GM12878 (cell line): ENCODE data around the gene SSH3. TPM values are rescaled to one million over a fixed set of nuclear protein-coding genes. Genes with fewer than 3 reads are reported as not detected.
A peak's percentile ranks its signal among the peaks of the same experiment; 100 is the strongest.

Experiments
- BACH1 ChIP-seq: fragments of 450-650 bp; IDR thresholded peaks from 2 replicates; pipeline ENCODE4 v1.6.1; 2017; ENCODE audit warnings: mild to moderate bottlenecking, borderline replicate concordance
- BCL11A ChIP-seq: IDR thresholded peaks from 2 replicates; pipeline ENCODE4 v1.6.1; 2011; ENCODE audit warnings: low read depth, low read length
- BHLHE40 ChIP-seq, 2 experiments: fragments of 450-650 bp in 1 of 2; IDR thresholded peaks; 2 replicates each; pipeline ENCODE4 v1.6.1; 2011 to 2017; ENCODE audit warnings: low read depth in 2 of 2, borderline replicate concordance in 1 of 2, improper control_type of control experiment in 1 of 2, low read length in 1 of 2, mild to moderate bottlenecking in 1 of 2
- IRF4 ChIP-seq: IDR thresholded peaks from 2 replicates; pipeline ENCODE4 v1.6.1; 2011; ENCODE audit warnings: low read depth, low read length
- PAX8 ChIP-seq: fragments of 450-650 bp; IDR thresholded peaks from 2 replicates; pipeline ENCODE4 v1.6.1; 2017; ENCODE audit warnings: mild to moderate bottlenecking, moderate library complexity
- STAT1 ChIP-seq: fragments of 450-650 bp; conservative IDR thresholded peaks from 2 replicates; pipeline ENCODE4 v1.6.1; 2014; ENCODE audit warnings: antibody characterized with exemption, mild to moderate bottlenecking
- SUPT20H ChIP-seq: IDR thresholded peaks from 2 replicates; pipeline ENCODE4 v1.6.1; 2011; ENCODE audit warnings: low read depth, mild to moderate bottlenecking, low read length, moderate library complexity, borderline replicate concordance; ENCODE audit not compliant: control insufficient read depth
- ZBED1 ChIP-seq: IDR thresholded peaks from 2 replicates; pipeline ENCODE4 v1.6.1; 2016; ENCODE audit warnings: borderline replicate concordance
- ZNF217 ChIP-seq: fragments of 450-650 bp; IDR thresholded peaks from 2 replicates; pipeline ENCODE4 v1.6.1; 2017; ENCODE audit warnings: antibody characterized with exemption, mild to moderate bottlenecking
- polyA plus RNA-seq, 11 experiments: library from polyadenylated mRNA; depleted of rRNA in 4 of 11; unstranded in 6 of 11; stranded (reverse) in 5 of 11; fragments of >200 nt; fragmentation: Nextera tagmentation in 4 of 11; fragmentation: Illumina TruSeq in 1 of 11; extraction: Ambion mirVana in 4 of 11; extraction: Trizol in 1 of 11; gene quantifications; 1 replicate in 1 of 11; 2 replicates in 10 of 11; pipeline versions ENCODE4 v1.2.1 to v1.2.3, GENCODE V29; 2011 to 2016; ENCODE audit warnings: inconsistent platforms in 2 of 11, missing spikeins in 2 of 11, low read depth in 1 of 11
- total RNA-seq, 4 experiments: library from RNA; depleted of rRNA in 3 of 4; stranded (reverse); fragments of >200 nt in 3 of 4; fragmentation: Illumina TruSeq in 1 of 4; extraction: Trizol in 1 of 4; gene quantifications; 2 replicates each; pipeline versions ENCODE4 v1.2.1 to v1.2.3, GENCODE V29; 2013 to 2021
- TF ChIP-seq, protein P1 (sequence below): fragments of 450-650 bp; IDR thresholded peaks from 2 replicates; pipeline ENCODE4 v1.6.1; 2017; ENCODE audit warnings: mild to moderate bottlenecking, moderate library complexity
- TF ChIP-seq, protein P2 (sequence below): IDR thresholded peaks from 2 replicates; pipeline ENCODE4 v1.6.1; 2011; ENCODE audit warnings: borderline replicate concordance, low read depth, mild to moderate bottlenecking, moderate library complexity, low read length; ENCODE audit not compliant: insufficient read depth, poor library complexity, severe bottlenecking
- TF ChIP-seq, protein P3 (sequence below): IDR thresholded peaks from 2 replicates; pipeline ENCODE4 v1.6.1; 2012; ENCODE audit warnings: mild to moderate bottlenecking, low read depth, low read length
- TF ChIP-seq, protein P4 (sequence below): fragments of 450-650 bp; IDR thresholded peaks from 2 replicates; pipeline ENCODE4 v1.6.1; 2017; ENCODE audit warnings: mild to moderate bottlenecking, moderate library complexity

Gene SSH3
- total and polyA plus RNA-seq, 10 of the 15 experiments (the other 5 are each of a cell fraction or from before 2014, with no cell fraction given), result 0.05 to 0.83 (median 0.28) TPM; not detected in 3

DNA sequence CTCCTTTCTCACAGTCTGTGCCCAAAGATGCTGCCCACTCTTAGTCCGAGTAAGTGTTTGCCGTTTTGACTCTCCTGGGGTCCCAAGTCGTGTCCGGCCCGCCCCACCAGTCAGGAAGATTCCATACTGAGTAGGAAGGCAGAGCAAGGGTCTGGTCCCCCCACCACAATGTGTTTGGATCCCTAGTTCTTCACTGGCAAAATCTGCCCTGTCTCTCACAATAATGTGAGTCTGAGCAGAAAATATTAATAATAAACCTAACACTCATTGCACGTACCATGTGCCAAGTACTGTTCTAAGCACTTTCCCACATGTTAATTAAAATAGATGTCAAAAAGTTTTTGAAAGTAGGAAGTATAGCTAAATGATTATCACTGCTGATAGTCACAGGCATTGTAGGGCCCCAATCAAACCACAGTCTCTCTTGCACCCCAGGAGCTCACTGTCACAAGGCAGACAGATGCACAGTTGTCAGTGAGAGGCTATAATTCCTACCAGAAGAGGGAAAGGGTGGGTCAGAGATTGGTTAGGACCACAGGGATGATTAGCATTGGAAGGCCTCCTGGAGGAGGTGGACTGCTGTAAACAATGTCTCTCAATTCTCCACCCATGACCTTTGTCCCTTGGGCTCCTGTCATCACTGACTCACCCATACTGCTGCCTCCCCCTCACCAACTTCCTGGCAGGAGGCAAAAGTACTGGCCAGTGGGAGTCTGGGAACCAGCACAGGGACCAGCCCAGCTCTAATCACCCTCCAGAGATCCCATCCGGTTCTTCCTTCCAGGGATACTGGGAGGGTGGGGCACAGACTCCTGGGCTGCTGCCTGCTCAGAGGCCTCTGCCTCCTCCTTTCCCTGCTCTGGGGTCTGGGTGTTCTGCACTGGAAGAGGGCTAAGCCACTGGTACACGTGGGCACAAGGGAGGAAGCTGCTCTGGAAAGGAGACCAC lies 51.0 kb downstream of the SSH3 start (continued):
- TF ChIP-seq, protein P1, sequence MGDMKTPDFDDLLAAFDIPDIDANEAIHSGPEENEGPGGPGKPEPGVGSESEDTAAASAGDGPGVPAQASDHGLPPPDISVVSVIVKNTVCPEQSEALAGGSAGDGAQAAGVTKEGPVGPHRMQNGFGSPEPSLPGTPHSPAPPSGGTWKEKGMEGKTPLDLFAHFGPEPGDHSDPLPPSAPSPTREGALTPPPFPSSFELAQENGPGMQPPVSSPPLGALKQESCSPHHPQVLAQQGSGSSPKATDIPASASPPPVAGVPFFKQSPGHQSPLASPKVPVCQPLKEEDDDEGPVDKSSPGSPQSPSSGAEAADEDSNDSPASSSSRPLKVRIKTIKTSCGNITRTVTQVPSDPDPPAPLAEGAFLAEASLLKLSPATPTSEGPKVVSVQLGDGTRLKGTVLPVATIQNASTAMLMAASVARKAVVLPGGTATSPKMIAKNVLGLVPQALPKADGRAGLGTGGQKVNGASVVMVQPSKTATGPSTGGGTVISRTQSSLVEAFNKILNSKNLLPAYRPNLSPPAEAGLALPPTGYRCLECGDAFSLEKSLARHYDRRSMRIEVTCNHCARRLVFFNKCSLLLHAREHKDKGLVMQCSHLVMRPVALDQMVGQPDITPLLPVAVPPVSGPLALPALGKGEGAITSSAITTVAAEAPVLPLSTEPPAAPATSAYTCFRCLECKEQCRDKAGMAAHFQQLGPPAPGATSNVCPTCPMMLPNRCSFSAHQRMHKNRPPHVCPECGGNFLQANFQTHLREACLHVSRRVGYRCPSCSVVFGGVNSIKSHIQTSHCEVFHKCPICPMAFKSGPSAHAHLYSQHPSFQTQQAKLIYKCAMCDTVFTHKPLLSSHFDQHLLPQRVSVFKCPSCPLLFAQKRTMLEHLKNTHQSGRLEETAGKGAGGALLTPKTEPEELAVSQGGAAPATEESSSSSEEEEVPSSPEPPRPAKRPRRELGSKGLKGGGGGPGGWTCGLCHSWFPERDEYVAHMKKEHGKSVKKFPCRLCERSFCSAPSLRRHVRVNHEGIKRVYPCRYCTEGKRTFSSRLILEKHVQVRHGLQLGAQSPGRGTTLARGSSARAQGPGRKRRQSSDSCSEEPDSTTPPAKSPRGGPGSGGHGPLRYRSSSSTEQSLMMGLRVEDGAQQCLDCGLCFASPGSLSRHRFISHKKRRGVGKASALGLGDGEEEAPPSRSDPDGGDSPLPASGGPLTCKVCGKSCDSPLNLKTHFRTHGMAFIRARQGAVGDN, result peak; percentile 91
- TF ChIP-seq SUPT20H, result no peak
- TF ChIP-seq STAT1, result no peak
- no peak for TF ChIP-seq PAX8
- no peak for TF ChIP-seq BCL11A
- no peak for TF ChIP-seq IRF4
- TF ChIP-seq, protein P2, sequence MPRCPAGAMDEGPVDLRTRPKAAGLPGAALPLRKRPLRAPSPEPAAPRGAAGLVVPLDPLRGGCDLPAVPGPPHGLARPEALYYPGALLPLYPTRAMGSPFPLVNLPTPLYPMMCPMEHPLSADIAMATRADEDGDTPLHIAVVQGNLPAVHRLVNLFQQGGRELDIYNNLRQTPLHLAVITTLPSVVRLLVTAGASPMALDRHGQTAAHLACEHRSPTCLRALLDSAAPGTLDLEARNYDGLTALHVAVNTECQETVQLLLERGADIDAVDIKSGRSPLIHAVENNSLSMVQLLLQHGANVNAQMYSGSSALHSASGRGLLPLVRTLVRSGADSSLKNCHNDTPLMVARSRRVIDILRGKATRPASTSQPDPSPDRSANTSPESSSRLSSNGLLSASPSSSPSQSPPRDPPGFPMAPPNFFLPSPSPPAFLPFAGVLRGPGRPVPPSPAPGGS, result no peak
- TF ChIP-seq, protein P3, sequence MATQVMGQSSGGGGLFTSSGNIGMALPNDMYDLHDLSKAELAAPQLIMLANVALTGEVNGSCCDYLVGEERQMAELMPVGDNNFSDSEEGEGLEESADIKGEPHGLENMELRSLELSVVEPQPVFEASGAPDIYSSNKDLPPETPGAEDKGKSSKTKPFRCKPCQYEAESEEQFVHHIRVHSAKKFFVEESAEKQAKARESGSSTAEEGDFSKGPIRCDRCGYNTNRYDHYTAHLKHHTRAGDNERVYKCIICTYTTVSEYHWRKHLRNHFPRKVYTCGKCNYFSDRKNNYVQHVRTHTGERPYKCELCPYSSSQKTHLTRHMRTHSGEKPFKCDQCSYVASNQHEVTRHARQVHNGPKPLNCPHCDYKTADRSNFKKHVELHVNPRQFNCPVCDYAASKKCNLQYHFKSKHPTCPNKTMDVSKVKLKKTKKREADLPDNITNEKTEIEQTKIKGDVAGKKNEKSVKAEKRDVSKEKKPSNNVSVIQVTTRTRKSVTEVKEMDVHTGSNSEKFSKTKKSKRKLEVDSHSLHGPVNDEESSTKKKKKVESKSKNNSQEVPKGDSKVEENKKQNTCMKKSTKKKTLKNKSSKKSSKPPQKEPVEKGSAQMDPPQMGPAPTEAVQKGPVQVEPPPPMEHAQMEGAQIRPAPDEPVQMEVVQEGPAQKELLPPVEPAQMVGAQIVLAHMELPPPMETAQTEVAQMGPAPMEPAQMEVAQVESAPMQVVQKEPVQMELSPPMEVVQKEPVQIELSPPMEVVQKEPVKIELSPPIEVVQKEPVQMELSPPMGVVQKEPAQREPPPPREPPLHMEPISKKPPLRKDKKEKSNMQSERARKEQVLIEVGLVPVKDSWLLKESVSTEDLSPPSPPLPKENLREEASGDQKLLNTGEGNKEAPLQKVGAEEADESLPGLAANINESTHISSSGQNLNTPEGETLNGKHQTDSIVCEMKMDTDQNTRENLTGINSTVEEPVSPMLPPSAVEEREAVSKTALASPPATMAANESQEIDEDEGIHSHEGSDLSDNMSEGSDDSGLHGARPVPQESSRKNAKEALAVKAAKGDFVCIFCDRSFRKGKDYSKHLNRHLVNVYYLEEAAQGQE, result no peak
- TF ChIP-seq ZNF217, result no peak
- TF ChIP-seq, protein P4, sequence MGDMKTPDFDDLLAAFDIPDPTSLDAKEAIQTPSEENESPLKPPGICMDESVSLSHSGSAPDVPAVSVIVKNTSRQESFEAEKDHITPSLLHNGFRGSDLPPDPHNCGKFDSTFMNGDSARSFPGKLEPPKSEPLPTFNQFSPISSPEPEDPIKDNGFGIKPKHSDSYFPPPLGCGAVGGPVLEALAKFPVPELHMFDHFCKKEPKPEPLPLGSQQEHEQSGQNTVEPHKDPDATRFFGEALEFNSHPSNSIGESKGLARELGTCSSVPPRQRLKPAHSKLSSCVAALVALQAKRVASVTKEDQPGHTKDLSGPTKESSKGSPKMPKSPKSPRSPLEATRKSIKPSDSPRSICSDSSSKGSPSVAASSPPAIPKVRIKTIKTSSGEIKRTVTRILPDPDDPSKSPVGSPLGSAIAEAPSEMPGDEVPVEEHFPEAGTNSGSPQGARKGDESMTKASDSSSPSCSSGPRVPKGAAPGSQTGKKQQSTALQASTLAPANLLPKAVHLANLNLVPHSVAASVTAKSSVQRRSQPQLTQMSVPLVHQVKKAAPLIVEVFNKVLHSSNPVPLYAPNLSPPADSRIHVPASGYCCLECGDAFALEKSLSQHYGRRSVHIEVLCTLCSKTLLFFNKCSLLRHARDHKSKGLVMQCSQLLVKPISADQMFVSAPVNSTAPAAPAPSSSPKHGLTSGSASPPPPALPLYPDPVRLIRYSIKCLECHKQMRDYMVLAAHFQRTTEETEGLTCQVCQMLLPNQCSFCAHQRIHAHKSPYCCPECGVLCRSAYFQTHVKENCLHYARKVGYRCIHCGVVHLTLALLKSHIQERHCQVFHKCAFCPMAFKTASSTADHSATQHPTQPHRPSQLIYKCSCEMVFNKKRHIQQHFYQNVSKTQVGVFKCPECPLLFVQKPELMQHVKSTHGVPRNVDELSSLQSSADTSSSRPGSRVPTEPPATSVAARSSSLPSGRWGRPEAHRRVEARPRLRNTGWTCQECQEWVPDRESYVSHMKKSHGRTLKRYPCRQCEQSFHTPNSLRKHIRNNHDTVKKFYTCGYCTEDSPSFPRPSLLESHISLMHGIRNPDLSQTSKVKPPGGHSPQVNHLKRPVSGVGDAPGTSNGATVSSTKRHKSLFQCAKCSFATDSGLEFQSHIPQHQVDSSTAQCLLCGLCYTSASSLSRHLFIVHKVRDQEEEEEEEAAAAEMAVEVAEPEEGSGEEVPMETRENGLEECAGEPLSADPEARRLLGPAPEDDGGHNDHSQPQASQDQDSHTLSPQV, result no peak
- peak; percentile 58 for TF ChIP-seq BACH1
- 0 out of 4 replicates have a peak, but pooled peaks of 1 of the 2 experiments have one; percentile 5 for TF ChIP-seq BHLHE40 (IDR thresholded peaks at IDR 0.05; ENCODE audit: borderline replicate concordance in 1 of 2, low read depth in 2 of 2, low read length in 1 of 2)
- no peak for TF ChIP-seq ZBED1
